IPS-15b (cell line): ENCODE results near the gene YIF1A.

ENCODE experiments used
- H3K27me3 ChIP-seq: one replicate; pipeline ENCODE4 v1.6.1; 2013; ENCODE audit warnings: low read length; ENCODE audit not compliant: control insufficient read depth, insufficient read depth
- H3K36me3 ChIP-seq: one replicate; pipeline ENCODE4 v1.6.1; 2013; ENCODE audit warnings: low read length; ENCODE audit not compliant: control insufficient read depth, insufficient read depth
- H3K4me1 ChIP-seq: one replicate; pipeline ENCODE4 v1.6.1; 2013; ENCODE audit warnings: mild to moderate bottlenecking, low read length; ENCODE audit not compliant: control insufficient read depth, insufficient read depth
- H3K4me3 ChIP-seq: one replicate; pipeline ENCODE4 v1.5.1; 2013; ENCODE audit warnings: low read depth, low read length
- H3K9ac ChIP-seq: one replicate; pipeline ENCODE4 v1.6.1; 2013; ENCODE audit warnings: low read depth, mild to moderate bottlenecking, low read length
- H3K9me3 ChIP-seq: one replicate; pipeline ENCODE4 v1.6.1; 2013; ENCODE audit warnings: mild to moderate bottlenecking, low read length; ENCODE audit not compliant: control insufficient read depth, insufficient read depth

YIF1A gene

DNA sequence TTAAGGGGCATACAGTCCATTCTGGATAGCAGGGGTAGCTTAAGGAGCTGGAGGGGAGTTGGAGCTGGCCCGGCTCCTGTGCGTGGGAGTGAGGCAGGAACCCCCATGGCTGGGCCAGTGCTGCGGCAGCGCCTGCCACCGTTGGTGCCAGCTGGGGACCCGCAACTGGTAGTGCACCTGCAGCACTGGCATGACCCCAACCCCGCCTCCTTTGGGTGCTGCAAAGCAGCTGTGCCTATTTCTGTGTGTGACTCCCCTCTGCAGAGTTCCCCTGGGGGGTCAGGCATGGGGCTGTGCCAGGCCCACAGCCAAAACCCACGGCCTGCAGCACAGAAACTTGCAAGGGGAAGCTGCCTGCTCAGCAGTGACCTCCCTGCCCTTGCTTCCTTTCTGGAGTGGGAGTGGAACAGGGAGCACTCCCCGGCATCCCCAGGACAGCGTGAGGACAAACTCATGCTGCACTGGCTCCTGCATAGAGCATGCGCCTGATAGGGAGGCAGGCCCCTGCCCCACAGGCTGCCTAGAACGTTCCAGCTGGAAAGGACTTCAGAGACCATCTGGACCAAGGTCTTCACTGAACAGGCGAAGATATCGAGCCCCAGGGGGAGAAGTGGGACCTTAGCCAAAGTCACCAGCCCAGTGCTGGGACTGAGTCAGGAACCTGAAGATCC is 46.7 kb downstream of the YIF1A start:
- Histone ChIP-seq H3K9me3 (no peaks in the 10 kb centered on the region), H3K36me3 (peaks cover 8% of the 10 kb centered on the region)

GRCh38 chr11:66240781-66241136 is 48.2 kb downstream of the YIF1A start:
- no peaks in the 10 kb centered on the region for H3K27me3 ChIP-seq
- H3K36me3 ChIP-seq = peaks cover 8% of the 10 kb centered on the region
- no peaks in the 10 kb centered on the region for H3K9me3 ChIP-seq
- no peaks in the 10 kb centered on the region for H3K4me1 ChIP-seq
- H3K9ac ChIP-seq = no peak overlapping the region
- no peak overlapping the region for H3K4me3 ChIP-seq

More for the DNA sequence above, 46.7 kb downstream of the YIF1A start:
- Histone ChIP-seq H3K9ac (no peak overlapping the region), H3K4me1 (no peaks in the 10 kb centered on the region), H3K4me3 (no peak overlapping the region), H3K27me3 (no peaks in the 10 kb centered on the region)

DNA sequence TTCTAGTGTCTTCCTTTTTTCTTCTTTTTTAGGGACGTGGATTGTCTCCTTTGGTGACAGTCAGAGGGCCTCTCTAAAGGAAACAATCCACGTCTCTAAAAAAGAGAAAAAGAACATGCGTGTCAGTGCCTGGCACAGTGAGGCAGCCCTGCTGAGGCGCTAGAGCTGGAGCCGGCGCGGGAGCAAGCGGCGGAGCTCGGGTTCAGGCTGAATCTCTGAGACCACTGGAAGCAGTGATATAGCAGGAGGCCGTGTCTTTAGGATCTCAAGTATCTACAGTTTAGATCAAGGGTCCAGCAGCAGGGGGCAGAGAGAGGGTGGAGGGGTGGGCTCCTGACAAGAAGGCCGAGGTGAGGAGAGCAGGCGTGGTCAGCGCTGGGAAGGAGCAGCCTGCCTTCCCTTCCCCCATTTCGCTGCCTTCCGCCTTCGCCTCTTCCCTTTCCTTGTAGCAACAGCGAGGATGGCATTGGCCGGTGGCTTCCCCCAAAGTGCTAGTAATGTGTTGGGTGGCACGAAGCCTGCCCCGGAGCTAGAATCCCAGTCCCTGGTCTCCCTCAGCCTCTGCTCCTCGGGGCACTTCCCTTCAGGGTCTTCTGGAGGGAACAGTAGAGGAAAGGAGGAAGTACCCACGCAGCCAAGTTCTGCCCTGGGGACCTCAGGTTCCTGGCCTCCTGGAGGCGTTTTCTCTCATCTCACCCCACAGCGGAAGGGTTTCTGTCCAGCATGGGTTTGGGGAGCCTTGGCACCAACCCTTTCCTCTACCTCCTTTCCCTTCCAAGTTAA is 48.8 kb downstream of the YIF1A start:
- Histone ChIP-seq H3K27me3 (no peaks in the 10 kb centered on the region), H3K9ac (no peak overlapping the region), H3K4me1 (no peaks in the 10 kb centered on the region), H3K9me3 (no peaks in the 10 kb centered on the region), H3K36me3 (peaks cover 8% of the 10 kb centered on the region), H3K4me3 (no peak overlapping the region)

DNA sequence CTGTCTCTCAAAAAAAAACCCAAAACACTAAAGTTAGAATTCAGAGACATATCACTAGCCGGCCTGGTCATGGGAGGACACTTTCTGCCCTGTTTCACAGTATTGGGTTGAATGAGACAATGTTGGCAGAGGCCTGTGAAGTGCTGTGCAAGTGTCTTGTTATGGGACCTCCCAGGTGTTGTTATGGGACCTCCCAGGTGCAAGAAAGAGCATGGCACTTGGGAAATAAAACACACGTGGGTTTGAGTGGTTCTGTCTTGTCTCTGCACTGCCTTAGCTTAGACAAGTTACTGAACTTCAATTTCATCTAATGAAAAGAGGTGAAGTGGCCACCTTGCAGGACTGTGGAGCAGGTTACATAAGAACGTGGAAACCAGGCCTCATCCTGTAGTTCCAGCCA is 49.4 kb downstream of the YIF1A start:
- H3K36me3 ChIP-seq = peaks cover 8% of the 10 kb centered on the region
- H3K27me3 ChIP-seq = no peaks in the 10 kb centered on the region
- no peak overlapping the region for H3K4me3 ChIP-seq
- H3K9me3 ChIP-seq = no peaks in the 10 kb centered on the region
- H3K9ac ChIP-seq = no peak overlapping the region
- H3K4me1 ChIP-seq = no peaks in the 10 kb centered on the region

DNA sequence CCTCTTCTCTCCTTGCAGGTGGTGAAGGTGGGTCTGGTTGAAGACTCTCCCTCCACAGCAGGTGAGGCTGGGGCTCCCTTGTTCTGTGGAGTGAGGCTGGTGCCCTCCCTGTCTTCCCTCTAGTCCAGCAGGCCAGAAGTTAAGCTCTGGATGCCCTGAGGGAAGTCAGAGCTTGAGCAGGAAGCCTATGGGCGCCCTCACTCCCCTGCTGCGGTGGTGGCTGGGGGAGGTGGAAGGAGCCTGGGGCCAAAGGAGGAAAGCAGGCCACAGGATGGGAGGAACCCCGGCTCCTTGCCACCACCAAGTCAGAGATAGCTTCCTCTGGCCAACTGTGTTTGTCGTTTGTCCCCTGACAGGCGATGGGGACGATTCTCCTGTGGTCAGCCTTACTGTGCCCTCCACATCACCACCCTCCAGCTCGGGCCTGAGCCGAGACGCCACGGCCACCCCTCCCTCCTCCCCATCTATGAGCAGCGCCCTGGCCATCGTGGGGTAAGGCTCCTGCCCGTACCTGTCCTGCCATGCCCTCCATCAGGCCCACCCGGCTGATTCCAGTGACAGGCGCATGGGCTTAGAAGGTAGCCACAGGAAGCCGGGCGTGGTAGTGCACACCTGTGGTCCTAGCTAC is 50.0 kb downstream of the YIF1A start:
- no peaks in the 10 kb centered on the region for H3K9me3 ChIP-seq
- no peak overlapping the region for H3K9ac ChIP-seq
- peaks cover 11% of the 10 kb centered on the region for H3K36me3 ChIP-seq
- no peaks in the 10 kb centered on the region for H3K4me1 ChIP-seq
- no peak overlapping the region for H3K4me3 ChIP-seq
- no peaks in the 10 kb centered on the region for H3K27me3 ChIP-seq

GRCh38 chr11:66237867-66238266 is 51.1 kb downstream of the YIF1A start:
- H3K4me3 ChIP-seq = no peak overlapping the region
- no peaks in the 10 kb centered on the region for H3K9me3 ChIP-seq
- no peaks in the 10 kb centered on the region for H3K27me3 ChIP-seq
- H3K36me3 ChIP-seq = peaks cover 11% of the 10 kb centered on the region
- no peak overlapping the region for H3K9ac ChIP-seq
- no peaks in the 10 kb centered on the region for H3K4me1 ChIP-seq

- H3K4me1 ChIP-seq = no peaks in the 10 kb centered on the region
- H3K27me3 ChIP-seq = no peaks in the 10 kb centered on the region
- no peak overlapping the region for H3K4me3 ChIP-seq
- no peaks in the 10 kb centered on the region for H3K9me3 ChIP-seq
- H3K9ac ChIP-seq = no peak overlapping the region
- peaks cover 7% of the 10 kb centered on the region for H3K36me3 ChIP-seq
Observed at GRCh38 chr11:66235141-66235540, 53.8 kb downstream of the YIF1A start.
